AG09309 (cell line): ENCODE results near the gene IAH1.

Experiments
- DNase-seq: peaks from one replicate; pipeline ENCODE4 v3.0.0-alpha.2; 2010; ENCODE audit warnings: low read depth
- H3K4me3 ChIP-seq: 2 replicates; pipeline ENCODE4 v1.5.1; 2011; ENCODE audit warnings: mild to moderate bottlenecking, low read depth, low read length, moderate library complexity; ENCODE audit not compliant: control insufficient read depth
- CTCF ChIP-seq: IDR thresholded peaks from 2 replicates; pipeline ENCODE4 v1.5.1; 2011; ENCODE audit warnings: mild to moderate bottlenecking, low read depth, low read length, inconsistent platforms; ENCODE audit not compliant: insufficient read depth, control insufficient read depth; ENCODE audit errors: missing control alignments

IAH1 gene

GRCh38 chr2:9461079-9461478 lies 13.3 kb upstream of the IAH1 start:
- TF ChIP-seq CTCF = no peak
- no peak for DNase-seq
- no peak overlapping the region for H3K4me3 ChIP-seq

- H3K4me3 ChIP-seq = no peak overlapping the region
- no peak for TF ChIP-seq CTCF
Observed at GRCh38 chr2:9462313-9462712, 12.0 kb upstream of the IAH1 start.

GRCh38 chr2:9462886-9463697 lies 11.3 kb upstream of the IAH1 start:
- TF ChIP-seq CTCF = no peak
- no peak overlapping the region for H3K4me3 ChIP-seq
- no peak for DNase-seq

More at GRCh38 chr2:9462313-9462712, 12.0 kb upstream of the IAH1 start:
- no peak for DNase-seq

GRCh38 chr2:9463698-9464034 lies 10.7 kb upstream of the IAH1 start:
- DNase-seq = no peak
- no peak overlapping the region for H3K4me3 ChIP-seq
- TF ChIP-seq CTCF = no peak

- TF ChIP-seq CTCF = no peak
- no peak for DNase-seq
- H3K4me3 ChIP-seq = no peak overlapping the region
Observed at GRCh38 chr2:9465170-9465569, 9.2 kb upstream of the IAH1 start.

- TF ChIP-seq CTCF = no peak
- H3K4me3 ChIP-seq = no peak overlapping the region
- DNase-seq = no peak
Observed at GRCh38 chr2:9466147-9466683, 8.1 kb upstream of the IAH1 start.

GRCh38 chr2:9467687-9468086 lies 6.7 kb upstream of the IAH1 start:
- TF ChIP-seq CTCF = no peak
- H3K4me3 ChIP-seq = no peak overlapping the region

More at GRCh38 chr2:9467687-9468086, 6.7 kb upstream of the IAH1 start:
- DNase-seq = no peak
